Glutamatergic neuron (in vitro differentiated cells): Measurements from ENCODE around the gene C12orf76. TPM values are rescaled to one million over a fixed set of nuclear protein-coding genes. Genes with fewer than 3 reads are reported as not detected.
"Not testable (repeated sequence)": the region's sequence is repeated elsewhere in the genome, so short reads cannot be mapped to it uniquely, and the experiment has no call there.

Source experiments
- DNase-seq: peaks from one replicate; pipeline ENCODE4 v3.0.0; 2022
- H3K27ac Mint-ChIP-seq: one replicate; pipeline ENCODE4 v1.8.0; 2020; ENCODE audit warnings: mild to moderate bottlenecking, mixed read lengths, inconsistent platforms; ENCODE audit not compliant: unreplicated experiment
- H3K27me3 Mint-ChIP-seq: one replicate; pipeline ENCODE4 v1.8.0; 2020; ENCODE audit warnings: mild to moderate bottlenecking, moderate library complexity, mixed read lengths, inconsistent platforms; ENCODE audit not compliant: unreplicated experiment
- H3K36me3 Mint-ChIP-seq: one replicate; pipeline ENCODE4 v1.8.0; 2020; ENCODE audit warnings: mild to moderate bottlenecking, mixed read lengths, inconsistent platforms; ENCODE audit not compliant: unreplicated experiment
- H3K4me1 Mint-ChIP-seq: one replicate; pipeline ENCODE4 v1.8.0; 2020; ENCODE audit warnings: mild to moderate bottlenecking, low read depth, mixed read lengths, inconsistent platforms; ENCODE audit not compliant: unreplicated experiment
- H3K4me3 Mint-ChIP-seq: one replicate; pipeline ENCODE4 v1.8.0; 2020; ENCODE audit warnings: mild to moderate bottlenecking, mixed read lengths, inconsistent platforms; ENCODE audit not compliant: unreplicated experiment
- H3K9me3 Mint-ChIP-seq: one replicate; pipeline ENCODE4 v1.8.0; 2020; ENCODE audit warnings: mild to moderate bottlenecking, moderate library complexity, mixed read lengths, inconsistent platforms; ENCODE audit not compliant: unreplicated experiment
- CTCF ChIP-seq: fragments of 200-600 bp; sonication (generic); IDR thresholded peaks from one replicate; pipeline ENCODE4 v1.5.0; 2021; ENCODE audit not compliant: partially characterized antibody, unreplicated experiment
- total RNA-seq: library from RNA; stranded (reverse); fragmentation: NEBNext Ultra II Directional; extraction: Animal tissue kit (Norgen Biotek cat#: 25700); gene quantifications from one replicate; pipeline ENCODE4 v1.2.1, GENCODE V29; 2021; ENCODE audit not compliant: unreplicated experiment

Gene C12orf76
- total RNA-seq, 1 donor from 2014 or later: 43.3 TPM

GRCh38 chr12:110062241-110062640 lies 13.9 kb upstream of the C12orf76 start:
- Mint-ChIP-seq H3K9me3 (no peaks in the 10 kb centered on the region), H3K4me1 (peaks cover 2% of the 10 kb centered on the region), H3K27me3 (peaks cover 7% of the 10 kb centered on the region), H3K27ac (no peak overlapping the region), H3K36me3 (no peaks in the 10 kb centered on the region), H3K4me3 (no peak overlapping the region)
- no peak for TF ChIP-seq CTCF
- DNase-seq: no peak

- Mint-ChIP-seq H3K9me3 (no peaks in the 10 kb centered on the region), H3K36me3 (no peaks in the 10 kb centered on the region), H3K27me3 (peaks cover 11% of the 10 kb centered on the region), H3K4me3 (no peak overlapping the region), H3K4me1 (peaks cover 2% of the 10 kb centered on the region), H3K27ac (no peak overlapping the region)
- DNase-seq: no peak
- TF ChIP-seq CTCF: no peak
These were observed 11.3 kb upstream of the C12orf76 start for GRCh38 chr12:110059651-110060000.

- no peak overlapping the region for H3K27ac Mint-ChIP-seq
- H3K4me3 Mint-ChIP-seq: no peak overlapping the region
- no peak for DNase-seq
These were observed 10.7 kb upstream of the C12orf76 start for GRCh38 chr12:110058875-110059615.

GRCh38 chr12:110056643-110057042 lies 8.3 kb upstream of the C12orf76 start:
- peaks cover 11% of the 10 kb centered on the region for H3K27me3 Mint-ChIP-seq
- H3K4me1 Mint-ChIP-seq, H3K4me3 Mint-ChIP-seq, H3K9me3 Mint-ChIP-seq, DNase-seq, H3K27ac Mint-ChIP-seq, H3K36me3 Mint-ChIP-seq: not testable (repeated sequence)

More at GRCh38 chr12:110058875-110059615, 10.7 kb upstream of the C12orf76 start:
- H3K27me3 Mint-ChIP-seq: peaks cover 11% of the 10 kb centered on the region
- H3K36me3 Mint-ChIP-seq: no peaks in the 10 kb centered on the region
- no peak for TF ChIP-seq CTCF
- no peaks in the 10 kb centered on the region for H3K9me3 Mint-ChIP-seq
- H3K4me1 Mint-ChIP-seq: peaks cover 2% of the 10 kb centered on the region

GRCh38 chr12:110055375-110056352 lies 7.3 kb upstream of the C12orf76 start:
- DNase-seq, H3K4me1 Mint-ChIP-seq, H3K36me3 Mint-ChIP-seq, H3K4me3 Mint-ChIP-seq, H3K27ac Mint-ChIP-seq, H3K9me3 Mint-ChIP-seq: not testable (repeated sequence)
- peaks cover 13% of the 10 kb centered on the region for H3K27me3 Mint-ChIP-seq
